ENCODE measurements around the gene SCN8A. TPM values are rescaled to one million over a fixed set of nuclear protein-coding genes. Genes with fewer than 3 reads are reported as not detected.

Gene SCN8A
- total RNA-seq, 4 donors from 2014 or later, result 0.28 to 4.1 TPM; not detected in 2

GRCh38 chr12:51851413-51852124 lies 260.5 kb downstream of the SCN8A start:
- peaks cover 0 to 25% of the 10 kb centered on the region in 2 donors for H3K27me3 ChIP-seq
- H3K9me3 ChIP-seq, result no peaks in the 10 kb centered on the region
- H3K27ac ChIP-seq, result no peak overlapping the region
- no peak for DNase-seq
- H3K4me3 ChIP-seq, result no peak overlapping the region
- peaks cover 0 to 21% (median 10%) of the 10 kb centered on the region in 4 donors for H3K4me1 ChIP-seq
- TF ChIP-seq POLR2A (IDR thresholded peaks at IDR 0.05), result no peak
- TF ChIP-seq CTCF (IDR thresholded peaks at IDR 0.05), result no peak
- H3K36me3 ChIP-seq, result no peaks in the 10 kb centered on the region

- Histone ChIP-seq H3K4me3 (no peak overlapping the region), H3K27me3 (peaks cover 0 to 15% of the 10 kb centered on the region in 2 donors), H3K9me3 (no peaks in the 10 kb centered on the region), H3K36me3 (no peaks in the 10 kb centered on the region), H3K4me1 (peaks cover 0 to 11% (median 5%) of the 10 kb centered on the region in 4 donors), H3K27ac (no peak overlapping the region)
- no peak for DNase-seq
- TF ChIP-seq POLR2A (IDR thresholded peaks at IDR 0.05) (no peak), CTCF (IDR thresholded peaks at IDR 0.05) (no peak)
Observed at GRCh38 chr12:51852404-51853137, 261.5 kb downstream of the SCN8A start.

- Histone ChIP-seq H3K9me3 (no peaks in the 10 kb centered on the region), H3K4me3 (no peak overlapping the region), H3K27ac (no peak overlapping the region), H3K4me1 (no peaks in the 10 kb centered on the region), H3K27me3 (no peaks in the 10 kb centered on the region), H3K36me3 (no peaks in the 10 kb centered on the region)
- no peak for TF ChIP-seq CTCF (IDR thresholded peaks at IDR 0.05)
- no peak for TF ChIP-seq POLR2A (IDR thresholded peaks at IDR 0.05)
- DNase-seq, result no peak
Observed at GRCh38 chr12:51855586-51856428, 264.8 kb downstream of the SCN8A start.

DNA sequence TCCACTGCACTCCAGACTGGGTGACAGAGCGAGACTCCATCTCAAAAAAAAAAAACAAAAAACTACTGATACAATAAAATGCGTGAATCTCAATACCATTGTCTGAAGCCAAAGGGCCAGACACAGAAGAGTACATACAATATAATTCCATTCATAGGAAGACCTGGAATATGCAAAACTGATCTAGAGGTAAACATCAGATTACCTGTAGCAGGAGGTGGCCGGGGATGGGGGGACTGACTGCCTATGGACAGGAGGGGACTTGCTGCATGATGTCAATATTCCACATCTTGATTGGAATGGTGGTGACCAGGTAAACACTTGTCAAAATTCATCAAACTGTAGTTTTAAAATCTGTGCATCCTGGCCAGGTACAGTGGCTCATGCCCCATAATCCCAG lies 270.0 kb downstream of the SCN8A start:
- H3K9me3 ChIP-seq, result no peaks in the 10 kb centered on the region
- no peak for TF ChIP-seq CTCF (IDR thresholded peaks at IDR 0.05)
- no peak for TF ChIP-seq POLR2A (IDR thresholded peaks at IDR 0.05)
- no peak for DNase-seq
- no peaks in the 10 kb centered on the region for H3K36me3 ChIP-seq
- H3K27me3 ChIP-seq, result peaks cover 0 to 9% of the 10 kb centered on the region in 2 donors
- H3K4me3 ChIP-seq, result no peak overlapping the region
- H3K4me1 ChIP-seq, result peaks cover 0 to 19% (median 7%) of the 10 kb centered on the region in 4 donors
- H3K27ac ChIP-seq, result no peak overlapping the region

Other genes with a start within 250 kb of the SCN8A start
- not detected for gene CELA1, start 244.6 kb upstream of the SCN8A start, total RNA-seq
- 10 to 100 TPM; 31.4 to 82.0 (median 54.9) TPM for gene GALNT6, start 199.8 kb upstream of the SCN8A start, total RNA-seq
- gene SLC4A8, start 166.4 kb upstream of the SCN8A start, total RNA-seq, result 10 to 100 TPM in 1 of 4 donors, 1 to 10 TPM in 3; 1.9 to 49.5 (median 7.1) TPM